HG02678 (cell line): ENCODE results near the gene VCL.
"Not testable (repeated sequence)": the region's sequence is repeated elsewhere in the genome, so short reads cannot be mapped to it uniquely, and the experiment has no call there.

Experiments used
- ATAC-seq: cut with Tn5 transposase; IDR thresholded peaks from one replicate; pipeline ENCODE4 v1.9.1; 2021; ENCODE audit warnings: mild to moderate bottlenecking, moderate library complexity; ENCODE audit not compliant: unreplicated experiment

The VCL gene

DNA sequence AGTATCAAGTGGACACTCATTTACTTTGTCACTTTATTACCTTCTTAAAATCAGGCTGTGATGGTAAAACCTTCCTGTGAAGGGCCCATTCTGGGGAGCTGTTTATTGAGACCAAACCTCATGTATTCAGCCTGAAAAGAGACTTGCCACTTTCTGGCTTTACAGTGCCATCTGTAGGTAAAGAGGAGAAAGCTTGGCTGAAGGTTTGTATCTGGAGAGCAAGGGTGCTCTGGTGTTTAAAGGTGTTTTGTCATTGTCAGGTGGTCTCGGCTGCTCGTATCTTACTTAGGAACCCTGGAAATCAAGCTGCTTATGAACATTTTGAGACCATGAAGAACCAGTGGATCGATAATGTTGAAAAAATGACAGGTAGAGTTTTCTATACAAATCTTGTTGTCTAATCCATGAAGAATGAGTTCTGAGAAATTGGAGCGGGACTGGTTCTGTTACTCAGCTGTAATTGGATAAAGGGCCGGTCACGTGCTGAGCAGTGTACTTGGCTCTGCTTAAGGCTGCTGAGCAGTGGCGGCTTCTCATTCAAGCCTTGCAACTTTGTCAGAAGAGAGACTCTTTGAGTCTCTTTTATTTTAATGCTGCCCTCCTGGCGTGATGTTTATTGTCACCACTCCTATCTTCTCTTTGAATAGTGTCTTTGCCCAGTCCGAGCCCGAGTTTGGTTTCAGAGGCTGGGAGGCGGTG is 105.8 kb downstream of the VCL start:
- ATAC-seq, result no peak

DNA sequence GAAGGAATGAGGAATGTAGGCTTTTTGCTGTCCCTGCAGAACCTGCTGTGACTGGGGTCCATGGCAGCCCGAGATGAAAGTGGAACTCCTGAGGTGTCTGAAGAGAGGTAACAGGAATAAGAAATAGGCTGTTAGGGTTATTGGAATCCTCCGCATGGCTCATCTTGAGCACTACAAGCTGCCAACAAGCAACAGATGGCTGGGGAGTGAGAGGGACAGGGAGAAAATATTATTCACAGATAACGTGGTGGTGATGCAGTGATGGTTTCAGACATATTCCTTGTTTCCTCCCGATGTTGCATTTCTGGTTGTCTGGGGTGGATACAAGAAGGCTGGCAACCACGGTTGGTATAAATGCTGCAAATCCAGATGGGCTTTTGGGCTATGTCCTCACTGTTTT is 106.6 kb downstream of the VCL start:
- no peak for ATAC-seq

DNA sequence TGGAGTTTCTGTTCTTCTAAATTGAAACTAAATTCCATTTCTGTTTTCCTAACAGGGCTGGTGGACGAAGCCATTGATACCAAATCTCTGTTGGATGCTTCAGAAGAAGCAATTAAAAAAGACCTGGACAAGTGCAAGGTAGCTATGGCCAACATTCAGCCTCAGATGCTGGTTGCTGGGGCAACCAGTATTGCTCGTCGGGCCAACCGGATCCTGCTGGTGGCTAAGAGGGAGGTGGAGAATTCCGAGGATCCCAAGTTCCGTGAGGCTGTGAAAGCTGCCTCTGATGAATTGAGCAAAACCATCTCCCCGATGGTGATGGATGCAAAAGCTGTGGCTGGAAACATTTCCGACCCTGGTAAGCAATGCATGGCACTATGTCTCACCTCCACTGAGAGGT is 107.1 kb downstream of the VCL start:
- ATAC-seq, result no peak

DNA sequence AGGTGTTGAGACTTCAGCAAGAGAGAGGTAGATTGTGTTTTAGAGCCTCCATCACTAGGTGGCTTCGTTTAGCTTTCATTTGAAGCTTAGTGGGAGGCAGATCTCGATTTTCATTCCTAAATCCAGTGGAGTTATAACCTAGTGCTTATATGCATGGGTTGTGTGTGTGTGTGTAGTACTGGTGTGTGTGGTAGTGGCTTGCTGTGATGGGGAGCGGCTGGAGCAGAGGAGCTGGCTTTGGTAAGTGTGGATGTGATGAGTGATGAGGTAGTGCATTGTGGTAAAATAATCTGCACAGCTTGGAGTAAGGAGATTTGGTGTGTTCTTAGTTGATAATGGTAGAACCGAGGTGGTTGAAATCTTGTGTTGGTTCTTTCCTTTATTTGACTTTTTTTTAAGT is 109.5 kb downstream of the VCL start:
- no peak for ATAC-seq

DNA sequence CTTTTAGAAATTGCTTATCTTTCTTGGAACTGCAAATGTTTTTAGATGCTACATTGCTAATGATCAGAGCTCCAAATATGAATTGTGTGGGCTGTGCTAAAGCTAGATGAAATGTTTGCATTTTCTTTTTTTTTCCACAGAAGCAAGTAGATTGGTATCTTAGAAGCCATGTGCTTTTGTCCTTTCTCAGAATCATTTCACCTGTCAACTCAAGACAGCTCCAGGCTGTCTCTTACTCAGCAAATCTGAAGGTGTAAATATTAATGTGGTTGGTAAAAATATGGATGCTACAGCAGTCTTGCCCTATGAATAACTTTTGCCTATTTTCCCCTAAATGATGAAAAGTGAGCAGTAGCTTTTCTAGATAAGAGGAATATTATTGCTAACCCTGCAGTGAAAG is 111.5 kb downstream of the VCL start:
- no peak for ATAC-seq

DNA sequence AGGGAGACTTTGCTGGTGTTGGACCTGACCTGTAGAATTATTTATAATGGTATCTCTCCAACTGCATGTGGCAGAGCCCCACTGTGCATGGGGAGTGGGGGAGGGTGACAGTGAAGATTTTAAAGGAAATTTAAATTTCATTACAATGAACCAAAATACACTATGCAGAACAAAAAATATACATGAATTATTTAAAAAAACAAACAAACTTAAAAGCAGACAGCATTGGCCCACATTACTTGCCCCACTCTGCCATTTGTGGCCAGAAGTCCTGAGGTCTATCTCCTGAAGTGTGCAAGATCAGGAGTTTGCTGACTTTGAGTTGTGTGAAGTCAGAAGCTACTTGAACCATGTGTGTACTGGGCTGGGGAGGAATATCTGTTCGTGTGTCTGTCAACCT is 112.2 kb downstream of the VCL start:
- ATAC-seq, result no peak

DNA sequence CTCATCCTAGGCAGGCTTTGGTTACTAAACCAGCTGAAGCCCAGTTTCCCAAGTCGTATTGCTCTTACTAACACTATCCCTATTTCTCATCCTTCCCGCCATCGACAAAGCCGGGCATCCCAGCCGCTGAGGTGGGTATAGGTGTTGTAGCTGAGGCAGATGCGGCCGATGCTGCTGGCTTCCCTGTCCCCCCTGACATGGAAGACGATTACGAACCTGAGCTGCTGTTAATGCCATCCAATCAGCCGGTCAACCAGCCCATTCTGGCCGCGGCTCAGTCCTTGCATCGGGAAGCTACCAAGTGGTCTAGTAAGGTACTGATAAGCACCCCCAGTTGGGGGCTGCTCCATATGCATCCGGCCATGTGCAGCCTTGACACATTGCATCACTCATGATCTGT is 113.9 kb downstream of the VCL start:
- no peak for ATAC-seq

DNA sequence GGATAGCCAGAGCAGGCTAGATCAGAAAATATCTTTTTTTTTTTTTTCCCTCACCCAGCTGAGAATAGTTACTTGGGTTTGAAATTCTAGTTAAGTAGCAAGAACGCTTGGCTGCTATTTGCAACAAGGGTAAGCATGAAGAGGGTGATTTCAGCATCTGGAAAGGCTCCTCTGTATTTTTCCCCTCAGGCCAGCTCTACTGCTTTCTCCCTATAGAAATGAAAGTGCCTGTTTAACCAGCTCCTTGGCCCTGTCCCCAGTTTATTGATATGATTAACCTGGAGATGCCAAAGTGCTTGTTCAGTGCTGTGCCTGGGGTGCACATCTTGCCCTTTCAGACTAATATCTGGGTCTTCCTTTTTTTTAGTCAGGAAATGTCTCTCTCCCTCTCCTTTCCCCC is 115.6 kb downstream of the VCL start:
- no peak for ATAC-seq

DNA sequence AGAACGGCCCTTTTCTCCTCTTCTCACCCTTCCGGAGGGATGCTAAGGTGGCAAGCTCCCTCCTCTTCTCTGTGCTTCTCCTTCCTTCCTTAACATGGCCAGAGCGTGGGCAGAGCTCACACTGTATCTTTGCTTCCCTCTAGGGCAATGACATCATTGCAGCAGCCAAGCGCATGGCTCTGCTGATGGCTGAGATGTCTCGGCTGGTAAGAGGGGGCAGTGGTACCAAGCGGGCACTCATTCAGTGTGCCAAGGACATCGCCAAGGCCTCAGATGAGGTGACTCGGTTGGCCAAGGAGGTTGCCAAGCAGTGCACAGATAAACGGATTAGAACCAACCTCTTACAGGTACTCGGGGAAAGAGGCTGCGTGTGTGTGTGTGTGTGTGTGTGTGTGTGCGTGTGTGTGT is 116.1 kb downstream of the VCL start:
- no peak for ATAC-seq

DNA sequence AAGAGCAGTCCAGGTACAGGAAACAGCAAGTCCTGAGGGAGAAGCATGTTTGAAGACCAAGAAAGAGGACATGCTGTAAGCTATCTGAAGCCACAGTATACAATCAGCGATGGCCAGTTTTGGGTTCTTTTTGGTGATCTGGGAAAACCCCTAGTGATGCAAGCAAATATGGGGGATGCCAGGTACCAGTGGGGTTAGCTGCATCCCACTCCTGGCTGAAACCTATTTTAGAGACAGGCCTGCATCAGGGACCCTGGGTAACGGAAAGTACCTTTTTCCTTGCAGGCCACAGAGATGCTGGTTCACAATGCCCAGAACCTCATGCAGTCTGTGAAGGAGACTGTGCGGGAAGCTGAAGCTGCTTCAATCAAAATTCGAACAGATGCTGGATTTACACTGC is 119.8 kb downstream of the VCL start:
- ATAC-seq, result peak; percentile 57

DNA sequence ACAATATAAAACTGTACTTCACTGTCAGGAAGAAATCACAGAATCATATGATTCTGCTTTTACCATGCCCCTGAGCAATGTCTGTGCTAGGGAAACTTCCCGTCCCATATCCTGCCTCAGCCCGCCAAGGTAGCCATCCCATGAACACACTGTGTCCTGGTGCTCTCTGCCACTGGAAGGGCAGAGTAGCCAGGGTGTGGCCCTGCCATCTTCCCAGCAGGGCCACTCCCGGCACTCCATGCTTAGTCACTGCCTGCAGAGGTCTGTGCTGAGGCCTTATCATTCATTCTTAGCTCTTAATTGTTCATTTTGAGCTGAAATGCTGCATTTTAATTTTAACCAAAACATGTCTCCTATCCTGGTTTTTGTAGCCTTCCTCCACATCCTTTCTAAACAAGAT is 120.9 kb downstream of the VCL start:
- ATAC-seq, result no peak

DNA sequence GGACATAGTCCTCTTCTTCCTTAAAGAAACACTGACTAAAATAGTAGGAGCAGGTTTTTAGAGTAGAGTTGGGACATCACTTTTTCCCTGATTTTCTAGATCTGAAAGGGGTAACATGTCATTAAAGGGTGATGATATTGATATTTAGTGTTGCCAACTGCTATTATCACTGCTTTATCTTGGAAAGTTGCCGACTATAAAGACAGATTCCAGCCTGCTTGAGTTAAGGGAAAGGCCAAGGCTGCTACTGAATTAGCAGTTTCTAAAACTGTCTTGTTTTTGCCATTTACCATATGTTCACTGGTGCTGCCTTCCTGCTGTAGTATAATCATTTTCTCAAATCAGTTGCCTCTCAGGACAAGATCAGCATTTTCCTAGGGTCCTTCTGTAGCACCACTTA is 123.0 kb downstream of the VCL start:
- ATAC-seq, result no peak

DNA sequence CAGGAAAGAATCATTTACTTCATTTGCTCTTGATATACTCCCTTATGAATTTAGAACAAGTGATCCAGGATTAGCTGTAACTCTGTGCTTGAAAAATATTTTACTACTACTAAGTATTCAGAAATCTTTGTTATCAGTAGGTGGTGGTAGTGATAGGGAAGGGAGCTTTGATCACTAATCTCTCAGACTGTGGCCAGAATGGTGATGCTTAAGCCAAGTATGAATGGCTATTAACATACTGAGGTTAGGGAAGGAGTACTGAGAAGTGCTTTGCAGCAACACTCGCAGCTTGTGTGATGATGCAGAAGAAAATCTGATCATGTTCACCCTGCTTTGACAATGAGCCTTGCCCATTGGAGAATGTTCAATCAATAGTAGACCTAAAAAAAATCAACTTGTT is 123.5 kb downstream of the VCL start:
- no peak for ATAC-seq

DNA sequence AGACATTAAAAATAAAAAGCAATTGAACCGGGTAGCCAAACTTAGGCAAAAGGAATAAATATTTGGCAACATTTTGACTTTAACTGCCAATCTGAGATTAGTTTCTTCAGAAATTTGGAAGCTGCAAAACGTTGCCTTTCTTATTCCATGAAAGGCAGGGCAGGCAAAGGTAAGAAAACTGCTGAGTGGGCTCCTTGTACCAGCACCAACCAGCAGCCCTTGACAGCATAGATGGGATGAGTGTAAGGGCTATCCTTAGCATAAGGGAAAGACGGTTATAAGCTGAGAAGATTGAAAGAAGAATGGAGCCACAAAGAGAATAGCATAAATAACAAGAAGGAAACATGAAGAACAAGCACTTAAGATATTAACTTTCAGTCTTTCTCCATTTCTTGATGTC is 124.1 kb downstream of the VCL start:
- no peak for ATAC-seq

DNA sequence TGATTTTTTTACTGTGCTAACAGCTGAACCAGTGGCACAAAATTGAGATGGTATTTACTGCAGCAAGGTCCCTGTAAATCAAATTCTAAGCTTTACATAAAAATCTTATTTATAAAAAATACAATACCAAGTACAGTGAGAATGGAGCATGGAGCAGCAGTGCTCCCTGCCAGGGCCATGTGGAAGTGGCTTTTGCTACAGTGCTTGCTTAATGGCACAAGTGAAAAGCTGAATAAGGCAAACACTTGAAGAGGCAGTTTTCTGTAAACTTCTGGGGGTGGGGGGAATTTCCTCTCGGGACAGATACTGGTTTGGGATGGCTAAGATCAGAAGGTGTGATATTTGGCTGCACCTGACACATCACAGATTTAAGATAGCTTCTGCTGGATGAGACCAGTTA is 125.2 kb downstream of the VCL start:
- no peak for ATAC-seq

DNA sequence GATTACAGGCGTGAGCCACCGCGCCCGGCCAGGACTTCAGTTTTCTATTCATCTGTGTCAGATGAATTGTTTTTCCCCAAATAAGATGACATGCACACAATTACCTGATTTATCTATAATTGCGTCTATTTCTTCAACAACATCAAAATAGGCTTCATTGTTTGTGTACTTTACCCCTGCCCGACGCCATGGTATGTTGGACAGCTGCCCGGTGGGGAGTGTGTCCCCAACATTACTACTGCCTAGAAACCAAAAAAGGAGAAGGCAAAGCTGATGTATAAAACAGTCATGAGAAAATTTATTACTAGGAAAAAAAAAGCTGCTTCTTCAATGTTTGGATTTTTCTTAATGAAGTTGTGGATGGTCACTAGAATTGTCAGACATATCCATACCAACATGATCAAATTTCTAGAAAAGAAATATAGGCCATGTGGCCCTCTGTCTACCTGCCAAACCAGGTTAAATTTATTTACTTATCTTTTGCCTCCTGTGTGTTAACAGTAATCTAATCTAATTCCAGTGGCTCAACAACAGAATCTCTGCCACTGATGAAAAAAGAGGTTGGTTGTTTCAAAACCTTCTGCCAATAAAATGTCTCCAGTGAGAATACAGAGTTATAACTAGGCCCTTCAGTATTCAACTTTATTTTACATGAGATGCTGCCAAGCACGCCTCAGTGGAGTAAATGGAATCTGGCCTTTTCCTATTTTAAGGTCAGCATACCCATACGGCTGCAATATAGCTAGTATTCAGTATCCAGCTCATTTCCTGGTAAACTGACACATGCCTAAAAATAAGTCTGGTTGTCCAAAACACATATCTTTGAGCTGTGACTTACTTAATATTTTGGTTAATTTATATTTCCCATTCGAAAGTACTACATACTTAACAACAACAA is 136.3 kb downstream of the VCL start:
- ATAC-seq, result no peak

DNA sequence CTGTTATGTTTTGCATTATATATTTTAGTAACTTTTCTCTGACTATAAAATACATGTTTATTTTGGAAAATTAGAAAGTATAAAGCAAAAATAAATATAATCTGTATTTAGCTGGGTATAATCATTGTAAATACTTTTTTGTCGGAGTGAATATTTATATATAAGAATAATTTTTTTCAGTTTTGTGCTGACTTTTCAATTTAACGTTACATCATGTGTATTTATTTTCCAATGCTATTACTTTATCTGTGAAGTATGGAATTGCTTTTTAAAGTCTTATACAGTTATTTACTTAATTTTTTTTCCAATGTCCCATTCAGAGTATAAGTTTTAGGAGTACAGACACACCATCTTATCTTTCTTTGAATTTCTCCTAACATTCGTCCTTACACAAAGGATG is 137.5 kb downstream of the VCL start:
- no peak for ATAC-seq

DNA sequence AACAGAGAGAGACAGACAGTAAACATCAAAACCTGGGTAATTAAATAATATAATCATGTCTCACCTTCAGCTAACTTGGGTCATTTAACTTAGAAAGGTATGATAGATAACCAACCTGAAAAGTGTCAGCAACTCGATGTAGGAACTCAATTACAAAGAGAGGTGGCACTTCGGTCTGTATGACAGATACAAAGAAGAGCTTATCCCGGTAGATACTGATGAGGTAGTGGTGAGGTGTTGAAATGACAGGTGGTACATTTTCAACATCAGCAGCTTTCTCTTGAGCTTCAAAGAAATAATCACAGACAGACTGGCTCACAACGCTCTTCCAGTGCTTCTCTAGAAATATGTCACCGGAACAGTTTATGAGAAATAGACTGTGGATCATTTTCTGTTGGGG is 140.1 kb downstream of the VCL start:
- ATAC-seq, result no peak

DNA sequence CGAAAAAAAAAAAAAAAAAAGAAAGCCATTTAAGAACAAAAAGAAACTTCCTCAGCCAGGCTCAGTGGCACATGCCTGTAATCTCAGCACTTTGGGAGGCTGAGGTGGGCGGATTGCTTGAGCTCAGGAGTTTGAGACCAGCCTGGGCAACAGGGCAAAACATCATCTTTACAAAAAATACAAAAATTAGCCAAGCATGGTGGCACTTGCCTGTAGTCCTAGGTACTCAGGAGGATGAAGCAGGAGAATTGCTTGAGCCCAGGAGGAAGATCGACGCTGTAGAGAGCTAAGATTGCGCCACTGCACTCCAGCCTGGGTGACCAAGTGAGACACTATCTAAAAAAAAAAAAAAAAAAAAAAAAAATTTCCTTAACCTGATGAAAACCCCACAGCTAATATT is 140.7 kb downstream of the VCL start:
- not testable (repeated sequence) for ATAC-seq

DNA sequence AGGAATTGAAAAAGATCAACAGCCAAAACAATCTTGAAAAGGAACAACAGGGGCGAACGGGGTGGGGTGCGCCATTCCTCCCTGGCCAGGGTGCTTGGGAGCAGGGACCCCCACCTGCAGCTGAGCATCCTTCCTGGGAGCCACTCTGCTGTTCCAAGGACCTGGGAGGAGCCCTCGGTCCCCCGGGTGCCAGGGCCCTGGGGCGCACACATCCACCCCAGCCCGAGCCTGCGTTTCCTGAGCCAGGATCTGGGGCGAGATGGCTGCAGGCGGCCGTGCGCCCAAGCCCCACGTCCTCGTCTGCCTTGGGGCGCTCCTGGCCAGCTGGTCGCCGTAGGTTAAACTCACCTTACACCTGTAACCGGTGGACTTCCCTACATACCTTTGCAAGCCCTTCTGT is 142.1 kb downstream of the VCL start:
- no peak for ATAC-seq

DNA sequence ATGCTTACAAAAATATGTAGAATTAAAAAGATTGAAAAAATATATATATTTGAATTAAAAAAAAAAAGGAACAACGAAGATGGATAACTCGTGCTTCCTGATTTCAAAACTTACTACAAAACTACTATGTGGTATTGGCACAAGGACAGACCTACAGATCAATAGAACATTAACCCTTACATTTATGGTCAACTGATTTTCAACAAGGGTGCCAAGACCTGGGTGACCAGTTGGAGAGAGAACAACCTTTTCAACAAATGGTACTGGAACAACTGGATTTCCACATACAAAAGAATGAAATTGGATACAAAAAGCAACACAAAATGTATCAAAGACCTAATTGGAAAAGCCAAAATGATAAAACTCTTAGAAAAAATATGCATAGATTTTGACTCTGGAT is 142.6 kb downstream of the VCL start:
- ATAC-seq, result no peak

DNA sequence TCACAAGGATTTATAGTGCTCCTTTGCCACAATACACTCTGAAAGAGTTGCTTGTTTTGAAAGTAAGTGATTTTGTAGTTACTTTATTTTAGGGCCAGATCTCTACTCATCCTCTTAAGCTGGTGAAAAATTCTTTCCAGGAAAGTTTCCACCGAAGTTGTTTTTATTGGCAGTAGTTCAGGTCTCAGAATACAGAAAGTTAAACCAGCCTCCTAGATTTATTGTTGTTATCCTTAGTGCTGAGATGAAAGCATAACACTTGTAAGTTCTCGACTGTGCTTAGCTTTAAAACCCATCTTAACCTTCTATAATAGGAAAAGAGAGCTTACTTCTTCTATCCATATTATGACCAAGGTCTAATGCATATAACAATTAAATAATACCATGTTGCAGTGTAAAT is 147.2 kb downstream of the VCL start:
- no peak for ATAC-seq

DNA sequence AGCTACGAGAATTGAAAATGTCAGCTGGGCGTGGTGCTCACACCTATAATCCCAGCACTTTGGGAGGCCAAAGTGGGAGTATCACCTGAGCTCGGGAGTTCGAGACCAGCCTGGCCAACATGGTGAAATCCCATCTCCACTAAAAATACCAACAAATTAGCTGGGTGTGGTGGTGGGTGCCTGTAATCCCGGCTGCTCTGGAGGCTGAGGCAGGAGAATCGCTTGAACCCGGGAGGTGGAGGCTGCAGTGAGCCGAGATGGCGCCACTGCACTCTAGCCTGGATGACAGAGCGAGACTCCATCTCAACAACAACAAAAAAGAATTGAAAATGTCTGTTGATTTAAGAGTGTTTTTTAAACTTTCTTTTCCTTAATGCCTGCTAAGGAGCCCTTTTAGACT is 149.1 kb downstream of the VCL start:
- ATAC-seq, result not testable (repeated sequence)
